H1 (cell line): Measurements from ENCODE around the gene SBF2. TPM values are rescaled to one million over a fixed set of nuclear protein-coding genes. Genes with fewer than 3 reads are reported as not detected.

Experiments used
- ATF2 ChIP-seq: IDR thresholded peaks from 2 replicates; pipeline ENCODE4 v1.6.1; 2012; ENCODE audit warnings: low read length, inconsistent platforms
- FOSL1 ChIP-seq: IDR thresholded peaks from 2 replicates; pipeline ENCODE4 v1.6.1; 2011; ENCODE audit warnings: mild to moderate bottlenecking, low read depth, low read length, moderate library complexity; ENCODE audit not compliant: insufficient read depth
- GTF2F1 ChIP-seq: IDR thresholded peaks from 2 replicates; pipeline ENCODE4 v1.6.1; 2012; ENCODE audit warnings: low read depth, low read length, improper control_type of control experiment, borderline replicate concordance
- KDM4A ChIP-seq: IDR thresholded peaks from one replicate; pipeline ENCODE4 v1.7.1; 2012; ENCODE audit warnings: low read depth, mild to moderate bottlenecking, moderate library complexity, low read length, inconsistent platforms; ENCODE audit not compliant: severe bottlenecking
- PHF8 ChIP-seq: fragments of 200-600 bp; sonication (generic); conservative IDR thresholded peaks from 2 replicates; pipeline ENCODE4 v1.7.1; 2012; ENCODE audit warnings: low read depth, mild to moderate bottlenecking, inconsistent platforms, low read length, moderate library complexity
- polyA plus RNA-seq, 7 experiments: library from polyadenylated mRNA; depleted of rRNA in 3 of 7; stranded (reverse) in 5 of 7; unstranded in 2 of 7; fragments of >200 nt in 5 of 7; fragments of 200-250 nt in 2 of 7; gene quantifications; 1 replicate in 5 of 7; 2 replicates in 1 of 7; 4 replicates in 1 of 7; pipeline versions ENCODE4 v1.2.1 to v1.2.3, GENCODE V29; 2011 to 2013; ENCODE audit warnings: missing spikeins in 2 of 7, mixed read lengths in 2 of 7
- total RNA-seq: library from RNA; stranded (reverse); fragmentation: NEBNext Ultra II Directional; extraction: Animal tissue kit (Norgen Biotek cat#: 25700); gene quantifications from 2 replicates; pipeline ENCODE4 v1.2.1, GENCODE V29; 2021

SBF2 gene
- total and polyA plus RNA-seq, 2 of the 8 experiments (the other 6 are each of a cell fraction or from before 2014, with no cell fraction given): 36.7 to 50.5 TPM

DNA sequence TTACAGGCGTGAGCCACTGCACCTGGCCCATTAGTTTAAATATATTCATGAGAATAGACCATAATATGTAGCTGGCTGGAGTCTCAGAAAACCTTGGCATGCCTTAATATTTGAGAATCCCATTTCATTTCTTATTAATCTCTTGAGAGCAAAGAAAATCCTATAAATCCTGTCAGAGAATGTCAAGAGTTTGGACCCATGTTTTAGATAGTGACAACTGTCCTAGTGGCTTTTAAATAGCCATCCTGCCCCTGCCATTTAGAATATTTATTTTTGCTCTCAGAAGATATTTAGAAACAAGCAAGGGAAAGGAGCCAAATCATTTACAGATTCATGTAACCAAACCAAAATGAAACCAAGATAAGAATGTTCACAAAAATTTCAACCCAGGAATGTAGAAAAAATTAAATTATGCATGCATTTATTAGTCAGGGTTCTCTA is 522.9 kb downstream of the SBF2 start (continued):
- TF ChIP-seq FOSL1 (no peak), PHF8 (no peak), ATF2 (no peak), KDM4A (no peak), GTF2F1 (no peak)
